HepG2 (cell line): ENCODE data around the gene ZFP69B. TPM values are rescaled to one million over a fixed set of nuclear protein-coding genes. Genes with fewer than 3 reads are reported as not detected.

Experiments used
- CHD4 ChIP-seq: fragments of 200-600 bp; sonication (generic); IDR thresholded peaks from 2 replicates; pipeline ENCODE4 v1.7.0; 2017; ENCODE audit warnings: mild to moderate bottlenecking, low read length, borderline replicate concordance
- CREM ChIP-seq, 2 experiments: sonication (generic) in 1 of 2; formaldehyde crosslinking in 1 of 2; IDR thresholded peaks; 2 replicates each; pipeline versions ENCODE4 v1.4.0 to v1.6.1; 2016 to 2020; ENCODE audit warnings: antibody characterized with exemption in 1 of 2, mild to moderate bottlenecking in 1 of 2, missing genetic modification reagents in 1 of 2
- ETV5 ChIP-seq: IDR thresholded peaks from 2 replicates; pipeline ENCODE4 v1.6.1; 2018; ENCODE audit warnings: missing biosample characterization, missing genetic modification reagents, inconsistent platforms, borderline replicate concordance
- ETV6 ChIP-seq: sonication (generic); formaldehyde crosslinking; conservative IDR thresholded peaks from 2 replicates; pipeline ENCODE4 v1.4.0; 2020; ENCODE audit warnings: missing genetic modification reagents
- HMGXB4 ChIP-seq, 2 experiments: sonication (generic) in 1 of 2; formaldehyde crosslinking in 1 of 2; IDR thresholded peaks; 2 replicates each; pipeline versions ENCODE4 v1.4.0 to v1.6.1; 2018 to 2020; ENCODE audit warnings: missing genetic modification reagents in 2 of 2, borderline replicate concordance in 1 of 2, low read depth in 1 of 2, mild to moderate bottlenecking in 1 of 2, missing biosample characterization in 1 of 2
- KMT2B ChIP-seq: IDR thresholded peaks from 2 replicates; pipeline ENCODE4 v1.6.1; 2016; ENCODE audit warnings: missing genetic modification reagents, missing compliant biosample characterization
- MED13 ChIP-seq: sonication (generic); formaldehyde crosslinking; IDR thresholded peaks from 2 replicates; pipeline ENCODE4 v1.5.0; 2020; ENCODE audit warnings: missing genetic modification reagents
- MLLT10 ChIP-seq: sonication (generic); formaldehyde crosslinking; IDR thresholded peaks from 2 replicates; pipeline ENCODE4 v1.4.0; 2020; ENCODE audit warnings: missing genetic modification reagents
- NBN ChIP-seq: fragments of 450-650 bp; conservative IDR thresholded peaks from 2 replicates; pipeline ENCODE4 v1.6.1; 2017
- NR2F2 ChIP-seq: IDR thresholded peaks from 2 replicates; pipeline ENCODE4 v1.6.1; 2012; ENCODE audit warnings: low read depth, inconsistent platforms, borderline replicate concordance
- SALL1 ChIP-seq: sonication (generic); formaldehyde crosslinking; IDR thresholded peaks from 2 replicates; pipeline ENCODE4 v1.8.0; 2022; ENCODE audit warnings: mild to moderate bottlenecking, missing genetic modification reagents
- SMARCE1 ChIP-seq: fragments of 450-650 bp; IDR thresholded peaks from 2 replicates; pipeline ENCODE4 v1.6.1; 2017; ENCODE audit warnings: borderline replicate concordance
- SUZ12 ChIP-seq: fragments of 150-350 bp; IDR thresholded peaks from 2 replicates; pipeline ENCODE4 v1.6.1; 2014; ENCODE audit warnings: low read depth, low read length
- TMF1 ChIP-seq: sonication (generic); formaldehyde crosslinking; IDR thresholded peaks from 2 replicates; pipeline ENCODE4 v1.8.1; 2022; ENCODE audit warnings: low read depth, missing genetic modification reagents
- ZBTB38 ChIP-seq: sonication (generic); formaldehyde crosslinking; IDR thresholded peaks from 2 replicates; pipeline ENCODE4 v1.5.1; 2020; ENCODE audit warnings: mild to moderate bottlenecking, missing genetic modification reagents
- ZNF354B ChIP-seq: sonication (generic); formaldehyde crosslinking; IDR thresholded peaks from 2 replicates; pipeline ENCODE4 v1.8.0; 2022; ENCODE audit warnings: mild to moderate bottlenecking, missing genetic modification reagents
- ZNF44 ChIP-seq: sonication (generic); formaldehyde crosslinking; IDR thresholded peaks from 2 replicates; pipeline ENCODE4 v1.5.1; 2020; ENCODE audit warnings: mild to moderate bottlenecking, missing genetic modification reagents
- ZNF589 ChIP-seq: sonication (generic); formaldehyde crosslinking; conservative IDR thresholded peaks from 2 replicates; pipeline ENCODE4 v1.8.0; 2022; ENCODE audit warnings: mild to moderate bottlenecking, moderate library complexity, missing genetic modification reagents
- ZNF768 ChIP-seq: sonication (generic); formaldehyde crosslinking; IDR thresholded peaks from 2 replicates; pipeline ENCODE4 v1.4.0; 2020; ENCODE audit warnings: missing genetic modification reagents
- ZSCAN20 ChIP-seq: sonication (generic); formaldehyde crosslinking; IDR thresholded peaks from 2 replicates; pipeline ENCODE4 v1.4.0; 2020; ENCODE audit warnings: missing genetic modification reagents, mild to moderate bottlenecking, borderline replicate concordance
- ZSCAN21 ChIP-seq: sonication (generic); formaldehyde crosslinking; IDR thresholded peaks from 2 replicates; pipeline ENCODE4 v1.8.0; 2022; ENCODE audit warnings: mild to moderate bottlenecking, missing genetic modification reagents, moderate library complexity, borderline replicate concordance
- ZSCAN29 ChIP-seq: sonication (generic); formaldehyde crosslinking; conservative IDR thresholded peaks from 2 replicates; pipeline ENCODE4 v1.4.0; 2020; ENCODE audit warnings: mild to moderate bottlenecking, missing genetic modification reagents
- ZSCAN5A ChIP-seq: sonication (generic); formaldehyde crosslinking; IDR thresholded peaks from 2 replicates; pipeline ENCODE4 v1.8.0; 2022; ENCODE audit warnings: mild to moderate bottlenecking, missing genetic modification reagents, borderline replicate concordance
- polyA plus RNA-seq, 8 experiments: library from polyadenylated mRNA; depleted of rRNA in 3 of 8; stranded (reverse) in 7 of 8; unstranded in 1 of 8; fragments of >200 nt; fragmentation: Illumina TruSeq in 4 of 8; extraction: Trizol in 4 of 8; gene quantifications; 2 replicates each; pipeline versions ENCODE4 v1.2.1 to v1.2.3, GENCODE V29; 2011 to 2016; ENCODE audit warnings: low read depth in 4 of 8, missing spikeins in 1 of 8, mixed read lengths in 1 of 8; ENCODE audit not compliant: insufficient read depth in 1 of 8
- total RNA-seq, 5 experiments: library from RNA; depleted of rRNA; stranded (reverse); fragments of >200 nt; fragmentation: Illumina TruSeq; extraction: Trizol; gene quantifications; 2 replicates each; pipeline ENCODE4 v1.2.3, GENCODE V29; 2016; ENCODE audit warnings: low read depth in 1 of 5
- TF ChIP-seq, protein P1 (sequence below): sonication (generic); formaldehyde crosslinking; IDR thresholded peaks from 2 replicates; pipeline ENCODE4 v1.4.0; 2020; ENCODE audit warnings: missing genetic modification reagents
- TF ChIP-seq, protein P2 (sequence below): sonication (generic); formaldehyde crosslinking; IDR thresholded peaks from 2 replicates; pipeline ENCODE4 v1.8.1; 2023; ENCODE audit warnings: missing genetic modification reagents, inconsistent platforms, borderline replicate concordance

Gene ZFP69B
- total and polyA plus RNA-seq, 2 of the 13 experiments (the other 11 are each of a cell fraction or from before 2014, with no cell fraction given), result 4.6 to 7.7 TPM

GRCh38 chr1:40476924-40477677 lies 26.8 kb downstream of the ZFP69B start, which contains the start of gene ZFP69 (continued):
- TF ChIP-seq MED13 (CRISPR knock-in tag) (no peak), SALL1 (CRISPR knock-in tag) (peak; percentile 79), ZSCAN29 (CRISPR knock-in tag) (0 out of 2 replicates have a peak, but pooled peaks have one; percentile 16), ETV5 (CRISPR knock-in tag) (peak; percentile 54; the same call in 1 of the 2 replicates), CREM (IDR thresholded peaks at IDR 0.05) (no peak), CREM (CRISPR knock-in tag; IDR thresholded peaks at IDR 0.05) (no peak), ZSCAN21 (CRISPR knock-in tag) (no peak), ETV6 (CRISPR knock-in tag) (no peak), NBN (no peak), TMF1 (peak; percentile 53; the same call in 1 of the 2 replicates), ZBTB38 (peak; percentile 19; the same call in 1 of the 2 replicates), ZNF44 (CRISPR knock-in tag) (0 out of 2 replicates have a peak, but pooled peaks have one; percentile 27), NR2F2 (no peak), KMT2B (CRISPR knock-in tag) (peak; percentile 87), ZNF589 (CRISPR knock-in tag) (no peak), ZSCAN20 (0 out of 2 replicates have a peak, but pooled peaks have one; percentile 71), CHD4 (0 out of 2 replicates have a peak, but pooled peaks have one; percentile 36), ZNF768 (CRISPR knock-in tag) (no peak; the same call in 1 of the 2 replicates), SUZ12 (no peak), ZSCAN5A (CRISPR knock-in tag) (no peak), ZNF354B (no peak), MLLT10 (CRISPR knock-in tag) (no peak), HMGXB4 (CRISPR knock-in tag; IDR thresholded peaks at IDR 0.05; ENCODE audit: borderline replicate concordance in 1 of 2, low read depth in 1 of 2) (peak in 1 of 2 experiments; percentile 29; a peak in 2 of 4 replicates), SMARCE1 (no peak)
- TF ChIP-seq, protein P1, sequence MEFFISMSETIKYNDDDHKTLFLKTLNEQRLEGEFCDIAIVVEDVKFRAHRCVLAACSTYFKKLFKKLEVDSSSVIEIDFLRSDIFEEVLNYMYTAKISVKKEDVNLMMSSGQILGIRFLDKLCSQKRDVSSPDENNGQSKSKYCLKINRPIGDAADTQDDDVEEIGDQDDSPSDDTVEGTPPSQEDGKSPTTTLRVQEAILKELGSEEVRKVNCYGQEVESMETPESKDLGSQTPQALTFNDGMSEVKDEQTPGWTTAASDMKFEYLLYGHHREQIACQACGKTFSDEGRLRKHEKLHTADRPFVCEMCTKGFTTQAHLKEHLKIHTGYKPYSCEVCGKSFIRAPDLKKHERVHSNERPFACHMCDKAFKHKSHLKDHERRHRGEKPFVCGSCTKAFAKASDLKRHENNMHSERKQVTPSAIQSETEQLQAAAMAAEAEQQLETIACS, result peak; percentile 99
- TF ChIP-seq, protein P2, sequence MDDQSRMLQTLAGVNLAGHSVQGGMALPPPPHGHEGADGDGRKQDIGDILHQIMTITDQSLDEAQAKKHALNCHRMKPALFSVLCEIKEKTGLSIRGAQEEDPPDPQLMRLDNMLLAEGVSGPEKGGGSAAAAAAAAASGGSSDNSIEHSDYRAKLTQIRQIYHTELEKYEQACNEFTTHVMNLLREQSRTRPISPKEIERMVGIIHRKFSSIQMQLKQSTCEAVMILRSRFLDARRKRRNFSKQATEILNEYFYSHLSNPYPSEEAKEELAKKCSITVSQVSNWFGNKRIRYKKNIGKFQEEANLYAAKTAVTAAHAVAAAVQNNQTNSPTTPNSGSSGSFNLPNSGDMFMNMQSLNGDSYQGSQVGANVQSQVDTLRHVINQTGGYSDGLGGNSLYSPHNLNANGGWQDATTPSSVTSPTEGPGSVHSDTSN, result no peak
